Transverse colon (tissue), 4 donors: ENCODE results near the gene PRORP.

Experiments used
- POLR2A ChIP-seq: fragments of 450-650 bp; IDR thresholded peaks from one replicate; pipeline ENCODE4 v1.6.1; 2016; ENCODE audit warnings: antibody characterized with exemption, mild to moderate bottlenecking, moderate library complexity
- POLR2AphosphoS5 ChIP-seq, 3 donors: sonication (generic); formaldehyde crosslinking; IDR thresholded peaks; one replicate each; pipeline ENCODE4 v1.6.1; 2016; ENCODE audit warnings: antibody characterized with exemption in 3 of 3
- TF ChIP-seq, protein P1 (sequence below), 5 experiments: fragments of 200-600 bp in 3 of 5; fragments of 450-650 bp in 2 of 5; sonication (generic) in 3 of 5; IDR thresholded peaks; 1 replicate in 2 of 5; 2 replicates in 3 of 5; pipeline ENCODE4 v1.5.1; 2016 to 2017; ENCODE audit warnings: antibody characterized with exemption in 5 of 5, inconsistent platforms in 3 of 5, mild to moderate bottlenecking in 2 of 5, moderate library complexity in 1 of 5

DNA sequence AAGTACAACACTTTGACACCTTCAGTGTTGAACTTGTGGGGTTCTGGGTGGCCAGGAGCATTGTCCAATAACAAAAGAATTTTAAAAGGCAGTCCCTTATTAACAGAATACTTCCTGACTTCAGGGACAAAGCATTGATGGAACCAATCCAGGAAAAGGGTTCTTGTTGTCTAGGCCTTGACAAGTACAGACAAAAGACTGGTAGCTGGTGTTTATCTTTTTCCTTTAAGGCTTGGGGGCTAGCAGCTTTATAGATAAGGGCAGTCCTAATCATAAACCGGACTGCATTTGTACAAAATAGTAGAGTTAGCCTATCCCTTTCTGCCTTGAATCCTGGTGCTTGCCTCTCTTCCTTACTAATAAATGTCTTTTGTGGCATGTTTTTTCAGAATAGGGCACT is 48.9 kb upstream of the PRORP start:
- TF ChIP-seq, protein P1, sequence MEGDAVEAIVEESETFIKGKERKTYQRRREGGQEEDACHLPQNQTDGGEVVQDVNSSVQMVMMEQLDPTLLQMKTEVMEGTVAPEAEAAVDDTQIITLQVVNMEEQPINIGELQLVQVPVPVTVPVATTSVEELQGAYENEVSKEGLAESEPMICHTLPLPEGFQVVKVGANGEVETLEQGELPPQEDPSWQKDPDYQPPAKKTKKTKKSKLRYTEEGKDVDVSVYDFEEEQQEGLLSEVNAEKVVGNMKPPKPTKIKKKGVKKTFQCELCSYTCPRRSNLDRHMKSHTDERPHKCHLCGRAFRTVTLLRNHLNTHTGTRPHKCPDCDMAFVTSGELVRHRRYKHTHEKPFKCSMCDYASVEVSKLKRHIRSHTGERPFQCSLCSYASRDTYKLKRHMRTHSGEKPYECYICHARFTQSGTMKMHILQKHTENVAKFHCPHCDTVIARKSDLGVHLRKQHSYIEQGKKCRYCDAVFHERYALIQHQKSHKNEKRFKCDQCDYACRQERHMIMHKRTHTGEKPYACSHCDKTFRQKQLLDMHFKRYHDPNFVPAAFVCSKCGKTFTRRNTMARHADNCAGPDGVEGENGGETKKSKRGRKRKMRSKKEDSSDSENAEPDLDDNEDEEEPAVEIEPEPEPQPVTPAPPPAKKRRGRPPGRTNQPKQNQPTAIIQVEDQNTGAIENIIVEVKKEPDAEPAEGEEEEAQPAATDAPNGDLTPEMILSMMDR (IDR thresholded peaks at IDR 0.05), result no peak
- TF ChIP-seq POLR2A (no peak), POLR2AphosphoS5 (IDR thresholded peaks at IDR 0.05) (no peak)
